ENCODE data around the gene NAGA.

GRCh38 chr22:42084874-42085273 is 14.3 kb upstream of the NAGA start:
- TF ChIP-seq CTCF (IDR thresholded peaks at IDR 0.05; ENCODE audit: low read depth, low read length, poor library complexity, severe bottlenecking) = no peak
- TF ChIP-seq EZH2phosphoT487 (IDR thresholded peaks at IDR 0.05; ENCODE audit: borderline replicate concordance, low read length) = no peak

Data from DOHH2 (cell line).